Measurements from ENCODE around the gene RFFL.
"Not testable (repeated sequence)": the region's sequence is repeated elsewhere in the genome, so short reads cannot be mapped to it uniquely, and the experiment has no call there.

RFFL gene

GRCh38 chr17:35030780-35031179, 32.7 kb downstream of the RFFL start:
- no peak for FAIRE-seq
- TF ChIP-seq CTCF (IDR thresholded peaks at IDR 0.05; ENCODE audit: insufficient read depth, missing control alignments) = no peak
- DNase-seq (ENCODE audit: insufficient read length, low spot score) = no peak

- no peak for TF ChIP-seq CTCF (IDR thresholded peaks at IDR 0.05; ENCODE audit: insufficient read depth, missing control alignments)
- FAIRE-seq (no peak), DNase-seq (ENCODE audit: insufficient read length, low spot score) (no peak)
These were observed 34.8 kb downstream of the RFFL start for GRCh38 chr17:35028531-35029262.

- DNase-seq (ENCODE audit: insufficient read length, low spot score); FAIRE-seq: not testable (repeated sequence)
These were observed 35.4 kb downstream of the RFFL start for GRCh38 chr17:35028097-35028496.

GRCh38 chr17:35025541-35025940, 38.0 kb downstream of the RFFL start:
- DNase-seq (ENCODE audit: insufficient read length, low spot score) (no peak), FAIRE-seq (no peak)
- TF ChIP-seq CTCF (IDR thresholded peaks at IDR 0.05; ENCODE audit: insufficient read depth, missing control alignments) = no peak

- no peak for TF ChIP-seq CTCF (IDR thresholded peaks at IDR 0.05; ENCODE audit: insufficient read depth, missing control alignments)
- FAIRE-seq (no peak), DNase-seq (ENCODE audit: insufficient read length, low spot score) (no peak)
These were observed 40.0 kb downstream of the RFFL start for GRCh38 chr17:35023538-35023937.

- TF ChIP-seq CTCF (IDR thresholded peaks at IDR 0.05; ENCODE audit: insufficient read depth, missing control alignments) = no peak
- DNase-seq (ENCODE audit: insufficient read length, low spot score) (no peak), FAIRE-seq (no peak)
These were observed 40.9 kb downstream of the RFFL start for GRCh38 chr17:35022536-35023063.

GRCh38 chr17:35021520-35022380, 41.8 kb downstream of the RFFL start:
- DNase-seq (ENCODE audit: insufficient read length, low spot score) (no peak), FAIRE-seq (no peak)
- TF ChIP-seq CTCF (IDR thresholded peaks at IDR 0.05; ENCODE audit: insufficient read depth, missing control alignments) = no peak

Measured in D721Med (cell line).